SK-N-SH treated with all-trans-retinoic acid at 6 μM for 48 hours (cell line): ENCODE data around the gene WWTR1.

Source experiments
- ARNTL ChIP-seq: fragments of 450-650 bp; formaldehyde crosslinking; IDR thresholded peaks from 2 replicates; pipeline ENCODE4 v1.5.0; 2020; ENCODE audit warnings: low read depth, mild to moderate bottlenecking, moderate library complexity, borderline replicate concordance
- BACH2 ChIP-seq: fragments of 250-450 bp; sonication (Bioruptor Pico); IDR thresholded peaks from 2 replicates; pipeline ENCODE4 v1.9.0; 2021; ENCODE audit warnings: mild to moderate bottlenecking, borderline replicate concordance
- CSDC2 ChIP-seq: fragments of 250-450 bp; sonication (Bioruptor Pico); IDR thresholded peaks from 2 replicates; pipeline ENCODE4 v1.5.0; 2020; ENCODE audit warnings: mild to moderate bottlenecking, moderate library complexity
- CSRNP3 ChIP-seq: fragments of 250-450 bp; sonication (Bioruptor Pico); IDR thresholded peaks from 2 replicates; pipeline ENCODE4 v1.5.1; 2021; ENCODE audit warnings: mild to moderate bottlenecking, moderate library complexity
- PATZ1 ChIP-seq: fragments of 250-450 bp; sonication (Bioruptor Pico); IDR thresholded peaks from 2 replicates; pipeline ENCODE4 v1.8.0; 2020; ENCODE audit warnings: mild to moderate bottlenecking, moderate library complexity, borderline replicate concordance
- POU6F1 ChIP-seq: fragments of 250-450 bp; sonication (Bioruptor Pico); IDR thresholded peaks from 2 replicates; pipeline ENCODE4 v1.8.0; 2021; ENCODE audit warnings: low read depth, mild to moderate bottlenecking, moderate library complexity, borderline replicate concordance
- RARB ChIP-seq: fragments of 250-450 bp; sonication (Bioruptor Pico); IDR thresholded peaks from 2 replicates; pipeline ENCODE4 v1.8.0; 2021; ENCODE audit warnings: mild to moderate bottlenecking, moderate library complexity
- SNAI2 ChIP-seq: fragments of 250-450 bp; sonication (Bioruptor Pico); IDR thresholded peaks from 2 replicates; pipeline ENCODE4 v1.5.0; 2020; ENCODE audit warnings: mild to moderate bottlenecking, moderate library complexity
- TCF4 ChIP-seq: fragments of 250-450 bp; sonication (Bioruptor Pico); IDR thresholded peaks from 2 replicates; pipeline ENCODE4 v1.8.0; 2021; ENCODE audit warnings: mild to moderate bottlenecking, moderate library complexity, borderline replicate concordance
- TOX ChIP-seq: fragments of 250-450 bp; sonication (Bioruptor Pico); IDR thresholded peaks from 2 replicates; pipeline ENCODE4 v1.8.0; 2021; ENCODE audit warnings: mild to moderate bottlenecking, moderate library complexity, borderline replicate concordance
- TSHZ2 ChIP-seq: fragments of 250-450 bp; sonication (Bioruptor Pico); IDR thresholded peaks from 2 replicates; pipeline ENCODE4 v1.5.0; 2020; ENCODE audit warnings: mild to moderate bottlenecking, moderate library complexity
- ZC3H10 ChIP-seq: fragments of 250-450 bp; sonication (Bioruptor Pico); IDR thresholded peaks from 2 replicates; pipeline ENCODE4 v1.5.1; 2021; ENCODE audit warnings: mild to moderate bottlenecking, moderate library complexity
- ZFP30 ChIP-seq: fragments of 450-650 bp; formaldehyde crosslinking; IDR thresholded peaks from 2 replicates; pipeline ENCODE4 v1.5.0; 2022; ENCODE audit warnings: mild to moderate bottlenecking, moderate library complexity
- TF ChIP-seq, protein P1 (sequence below): fragments of 250-450 bp; sonication (Bioruptor Pico); IDR thresholded peaks from 2 replicates; pipeline ENCODE4 v1.5.1; 2020; ENCODE audit warnings: low read depth, mild to moderate bottlenecking, moderate library complexity

DNA sequence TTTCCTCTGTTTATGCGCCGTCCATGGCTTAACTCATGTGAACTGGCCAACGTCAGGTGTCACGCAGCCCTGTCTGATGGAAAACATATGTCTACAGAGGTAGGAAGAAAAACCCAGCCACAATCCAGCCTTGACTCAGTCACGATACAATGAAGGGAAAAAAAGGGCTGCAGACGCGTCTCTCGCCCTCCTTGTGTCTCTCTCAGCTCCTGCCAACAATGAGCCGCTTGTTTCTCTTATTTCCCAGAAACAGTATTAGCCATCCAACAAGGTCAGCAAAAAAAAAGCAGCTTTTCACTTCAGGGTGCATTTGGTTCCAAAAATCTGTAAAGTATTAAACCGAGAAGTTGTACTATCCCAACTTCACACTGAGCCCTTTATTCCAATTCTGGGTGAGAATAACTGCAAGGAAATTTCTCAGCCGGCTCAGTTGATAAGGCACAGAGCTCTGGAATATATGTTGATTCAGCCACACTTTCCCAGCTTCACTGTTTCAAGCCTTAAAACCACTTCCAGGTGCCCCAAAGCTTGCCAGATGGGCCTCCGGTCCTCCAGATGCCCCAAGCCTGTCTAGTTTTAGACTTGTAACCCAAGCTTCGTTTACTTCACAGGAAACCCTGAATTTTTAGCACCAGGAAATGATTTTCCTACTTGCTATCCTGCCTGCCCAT lies 103.9 kb downstream of the WWTR1 start:
- TF ChIP-seq PATZ1 (CRISPR knock-in tag) (no peak), ZFP30 (CRISPR knock-in tag) (no peak), CSRNP3 (CRISPR knock-in tag) (no peak), BACH2 (CRISPR knock-in tag) (no peak), TOX (CRISPR knock-in tag) (no peak), RARB (CRISPR knock-in tag) (no peak), SNAI2 (CRISPR knock-in tag) (no peak), ARNTL (CRISPR knock-in tag) (no peak), CSDC2 (CRISPR knock-in tag) (no peak), POU6F1 (CRISPR knock-in tag) (no peak), TCF4 (peak; percentile 68; the same call in 1 of the 2 replicates), ZC3H10 (no peak), TSHZ2 (CRISPR knock-in tag) (peak; percentile 44; the same call in 1 of the 2 replicates)
- TF ChIP-seq, protein P1, sequence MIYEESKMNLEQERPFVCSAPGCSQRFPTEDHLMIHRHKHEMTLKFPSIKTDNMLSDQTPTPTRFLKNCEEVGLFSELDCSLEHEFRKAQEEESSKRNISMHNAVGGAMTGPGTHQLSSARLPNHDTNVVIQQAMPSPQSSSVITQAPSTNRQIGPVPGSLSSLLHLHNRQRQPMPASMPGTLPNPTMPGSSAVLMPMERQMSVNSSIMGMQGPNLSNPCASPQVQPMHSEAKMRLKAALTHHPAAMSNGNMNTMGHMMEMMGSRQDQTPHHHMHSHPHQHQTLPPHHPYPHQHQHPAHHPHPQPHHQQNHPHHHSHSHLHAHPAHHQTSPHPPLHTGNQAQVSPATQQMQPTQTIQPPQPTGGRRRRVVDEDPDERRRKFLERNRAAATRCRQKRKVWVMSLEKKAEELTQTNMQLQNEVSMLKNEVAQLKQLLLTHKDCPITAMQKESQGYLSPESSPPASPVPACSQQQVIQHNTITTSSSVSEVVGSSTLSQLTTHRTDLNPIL (CRISPR knock-in tag): no peak
